Measurements from ENCODE around the gene TMEM132A. TPM values are rescaled to one million over a fixed set of nuclear protein-coding genes. Genes with fewer than 3 reads are reported as not detected.

Gene TMEM132A
- polyA plus RNA-seq, 1 experiment = 17.9 TPM

GRCh38 chr11:60890696-60891095 lies 33.6 kb upstream of the TMEM132A start:
- CTCF ChIA-PET = interaction anchor here (3.8 to 28.4 kb wide), 2 partner anchors 12 to 58 kb away, joined by 26 to 716 read pairs; partner anchors contain the start of gene CCDC86
- no peaks in the 10 kb centered on the region for H3K27me3 ChIP-seq (ENCODE audit: control insufficient read depth, insufficient read depth, low read length)
- DNase-seq (ENCODE audit: low read depth) = no peak
- peaks cover 6% of the 10 kb centered on the region for H3K36me3 ChIP-seq (ENCODE audit: control insufficient read depth, insufficient read depth, low read length)
- no peak for TF ChIP-seq CTCF (IDR thresholded peaks at IDR 0.05; ENCODE audit: insufficient read depth, low read depth, low read length)
- H3K4me3 ChIP-seq (ENCODE audit: low read depth, low read length) = no peak overlapping the region
- POLR2A ChIA-PET = no interaction called here

DNA sequence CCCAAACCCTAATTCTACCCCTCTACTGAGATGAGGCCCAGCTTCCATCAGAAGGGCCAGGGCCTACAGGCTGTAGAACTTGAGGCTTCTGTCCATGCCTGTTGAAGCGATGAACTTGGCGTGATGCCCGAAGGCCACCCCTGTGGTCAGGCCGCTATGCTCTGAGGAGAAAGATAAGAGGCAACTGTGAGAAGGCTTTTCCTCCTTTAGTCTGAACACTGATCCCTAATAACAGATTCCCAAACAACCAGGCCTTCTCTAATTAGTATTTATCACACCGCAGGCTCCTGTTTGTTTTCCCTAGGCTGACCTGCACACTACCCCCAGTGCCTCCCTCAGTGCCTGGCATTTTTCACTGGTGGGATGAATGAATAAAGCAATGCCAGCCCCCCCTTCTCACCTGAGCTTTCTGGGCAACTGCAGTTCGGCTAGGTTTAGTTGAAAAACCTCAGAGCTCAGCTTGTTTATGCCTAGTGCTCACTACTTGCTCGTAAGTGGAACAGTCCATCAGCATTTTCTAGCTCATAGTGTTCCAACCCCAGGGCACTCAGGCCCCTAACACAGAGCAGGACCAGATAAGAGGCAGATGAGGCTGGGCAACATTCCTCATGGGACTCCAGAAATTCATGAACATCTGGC lies 33.0 kb upstream of the TMEM132A start:
- POLR2A ChIA-PET = no interaction called here
- Histone ChIP-seq H3K36me3 (ENCODE audit: control insufficient read depth, insufficient read depth, low read length) (peaks cover 7% of the 10 kb centered on the region), H3K4me3 (ENCODE audit: low read depth, low read length) (no peak overlapping the region), H3K27me3 (ENCODE audit: control insufficient read depth, insufficient read depth, low read length) (no peaks in the 10 kb centered on the region)
- no peak for DNase-seq (ENCODE audit: low read depth)
- CTCF ChIA-PET = interaction anchor here (1.0 to 28.4 kb wide), 4 partner anchors 9 to 116 kb away, joined by 3 to 716 read pairs (median 3); partner anchors contain the start of gene CCDC86
- TF ChIP-seq CTCF (IDR thresholded peaks at IDR 0.05; ENCODE audit: insufficient read depth, low read depth, low read length) = no peak

- DNase-seq (ENCODE audit: low read depth) = no peak
- Histone ChIP-seq H3K36me3 (ENCODE audit: control insufficient read depth, insufficient read depth, low read length) (peaks cover 26% of the 10 kb centered on the region), H3K27me3 (ENCODE audit: control insufficient read depth, insufficient read depth, low read length) (no peaks in the 10 kb centered on the region), H3K4me3 (ENCODE audit: low read depth, low read length) (no peak overlapping the region)
- ChIA-PET CTCF (interaction anchor here (1.3 to 28.4 kb wide), 5 partner anchors 8 to 120 kb away, joined by 4 to 716 read pairs (median 9); partner anchors contain the start of gene CCDC86), POLR2A (no interaction called here)
- TF ChIP-seq CTCF (IDR thresholded peaks at IDR 0.05; ENCODE audit: insufficient read depth, low read depth, low read length) = no peak
Observed at GRCh38 chr11:60895687-60896086, 28.6 kb upstream of the TMEM132A start.

- POLR2A ChIA-PET = no interaction called here
Observed at GRCh38 chr11:60897496-60897895, 26.8 kb upstream of the TMEM132A start.

More at GRCh38 chr11:60897496-60897895, 26.8 kb upstream of the TMEM132A start:
- no peak overlapping the region for H3K4me3 ChIP-seq (ENCODE audit: low read depth, low read length)
- CTCF ChIA-PET = interaction anchor here (1.6 to 28.4 kb wide), 4 partner anchors 10 to 120 kb away, joined by 9 to 716 read pairs (median 28); partner anchors contain the start of gene CCDC86
- no peak for DNase-seq (ENCODE audit: low read depth)
- no peak for TF ChIP-seq CTCF (IDR thresholded peaks at IDR 0.05; ENCODE audit: insufficient read depth, low read depth, low read length)
- H3K36me3 ChIP-seq (ENCODE audit: control insufficient read depth, insufficient read depth, low read length) = peaks cover 36% of the 10 kb centered on the region
- no peaks in the 10 kb centered on the region for H3K27me3 ChIP-seq (ENCODE audit: control insufficient read depth, insufficient read depth, low read length)
